HFFc6 (cell line): Measurements from ENCODE around the gene FAM13B. TPM values are rescaled to one million over a fixed set of nuclear protein-coding genes. Genes with fewer than 3 reads are reported as not detected.
A peak's percentile ranks its signal among the peaks of the same experiment; 100 is the strongest.

Source experiments
- DNase-seq: peaks from one replicate; pipeline ENCODE4 v3.0.0-alpha.2; 2018
- H3K27ac Mint-ChIP-seq: 2 replicates; pipeline ENCODE4 v1.8.0; 2020; ENCODE audit warnings: mild to moderate bottlenecking, mixed read lengths
- H3K27me3 Mint-ChIP-seq: 2 replicates; pipeline ENCODE4 v1.8.0; 2021; ENCODE audit warnings: mild to moderate bottlenecking, moderate library complexity, mixed read lengths; ENCODE audit not compliant: insufficient read depth
- H3K36me3 Mint-ChIP-seq: 2 replicates; pipeline ENCODE4 v1.8.0; 2021; ENCODE audit warnings: low read depth, mixed read lengths
- H3K4me1 Mint-ChIP-seq: 2 replicates; pipeline ENCODE4 v1.8.0; 2020; ENCODE audit warnings: low read depth, mixed read lengths
- H3K4me3 Mint-ChIP-seq: 2 replicates; pipeline ENCODE4 v1.8.0; 2020; ENCODE audit warnings: mild to moderate bottlenecking, moderate library complexity, mixed read lengths
- H3K9me3 Mint-ChIP-seq: 2 replicates; pipeline ENCODE4 v1.8.0; 2020; ENCODE audit warnings: mild to moderate bottlenecking, mixed read lengths
- total RNA-seq, 6 experiments: library from RNA; stranded (reverse); fragmentation: NEBNext Ultra II Directional; extraction: Animal tissue kit (Norgen Biotek cat#: 25700); gene quantifications; 2 replicates in 1 of 6; 3 replicates in 5 of 6; pipeline ENCODE4 v1.2.3, GENCODE V29; 2021
- TF ChIP-seq, protein P1 (sequence below): fragments of 200-600 bp; sonication (generic); IDR thresholded peaks from 2 replicates; pipeline ENCODE4 v1.5.0; 2021; ENCODE audit warnings: antibody characterized with exemption, mild to moderate bottlenecking

FAM13B gene
- total RNA-seq, 6 experiments from 2014 or later = 27.5 to 38.2 (median 31.8) TPM

DNA sequence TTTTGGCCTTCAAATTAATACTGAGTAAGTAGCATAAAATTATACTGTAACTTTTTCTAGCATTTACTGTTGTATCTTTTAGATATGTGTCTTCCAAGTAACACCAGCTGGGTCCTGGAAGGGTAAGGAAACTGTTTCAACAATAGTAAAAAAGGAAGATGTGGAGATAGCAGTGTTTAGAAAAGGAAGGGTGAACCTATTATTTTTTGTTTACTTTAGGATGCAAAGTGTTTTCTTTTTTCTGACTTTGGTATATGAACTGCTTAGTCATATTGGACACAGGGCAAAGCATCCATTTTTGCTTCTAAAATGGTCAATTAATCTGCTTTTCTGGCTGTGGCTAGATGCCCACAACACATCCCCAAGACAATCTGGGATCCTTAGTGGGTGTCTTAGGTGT, 138.3 kb downstream of the FAM13B start:
- no peaks in the 10 kb centered on the region for H3K9me3 Mint-ChIP-seq
- TF ChIP-seq, protein P1, sequence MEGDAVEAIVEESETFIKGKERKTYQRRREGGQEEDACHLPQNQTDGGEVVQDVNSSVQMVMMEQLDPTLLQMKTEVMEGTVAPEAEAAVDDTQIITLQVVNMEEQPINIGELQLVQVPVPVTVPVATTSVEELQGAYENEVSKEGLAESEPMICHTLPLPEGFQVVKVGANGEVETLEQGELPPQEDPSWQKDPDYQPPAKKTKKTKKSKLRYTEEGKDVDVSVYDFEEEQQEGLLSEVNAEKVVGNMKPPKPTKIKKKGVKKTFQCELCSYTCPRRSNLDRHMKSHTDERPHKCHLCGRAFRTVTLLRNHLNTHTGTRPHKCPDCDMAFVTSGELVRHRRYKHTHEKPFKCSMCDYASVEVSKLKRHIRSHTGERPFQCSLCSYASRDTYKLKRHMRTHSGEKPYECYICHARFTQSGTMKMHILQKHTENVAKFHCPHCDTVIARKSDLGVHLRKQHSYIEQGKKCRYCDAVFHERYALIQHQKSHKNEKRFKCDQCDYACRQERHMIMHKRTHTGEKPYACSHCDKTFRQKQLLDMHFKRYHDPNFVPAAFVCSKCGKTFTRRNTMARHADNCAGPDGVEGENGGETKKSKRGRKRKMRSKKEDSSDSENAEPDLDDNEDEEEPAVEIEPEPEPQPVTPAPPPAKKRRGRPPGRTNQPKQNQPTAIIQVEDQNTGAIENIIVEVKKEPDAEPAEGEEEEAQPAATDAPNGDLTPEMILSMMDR = no peak
- H3K36me3 Mint-ChIP-seq = no peaks in the 10 kb centered on the region
- H3K27me3 Mint-ChIP-seq = peaks cover 5% of the 10 kb centered on the region
- no peak overlapping the region for H3K27ac Mint-ChIP-seq
- no peak for DNase-seq
- no peak overlapping the region for H3K4me3 Mint-ChIP-seq
- no peaks in the 10 kb centered on the region for H3K4me1 Mint-ChIP-seq

DNA sequence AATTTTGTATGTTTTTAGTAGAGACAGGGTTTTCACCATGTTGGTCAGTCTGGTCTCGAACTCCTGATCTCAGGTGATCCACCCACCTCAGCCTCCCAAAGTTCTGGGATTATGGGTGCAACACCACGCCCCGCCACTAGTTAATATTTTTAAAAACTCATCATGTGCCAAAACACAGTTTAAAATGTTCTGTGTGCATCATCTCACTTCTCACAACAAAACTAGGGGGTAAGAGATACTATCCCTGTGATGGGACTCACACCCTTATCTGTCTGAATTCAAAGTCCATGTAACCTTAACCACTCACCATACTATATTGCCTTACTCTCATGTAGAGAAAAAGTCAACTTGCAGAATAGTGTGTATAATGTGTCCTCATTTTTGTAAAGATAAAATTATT, 141.0 kb downstream of the FAM13B start:
- no peaks in the 10 kb centered on the region for H3K9me3 Mint-ChIP-seq
- no peak overlapping the region for H3K4me3 Mint-ChIP-seq
- H3K27me3 Mint-ChIP-seq = peaks cover 15% of the 10 kb centered on the region
- no peaks in the 10 kb centered on the region for H3K36me3 Mint-ChIP-seq
- H3K4me1 Mint-ChIP-seq = peaks cover 7% of the 10 kb centered on the region
- H3K27ac Mint-ChIP-seq = no peak overlapping the region
- TF ChIP-seq, protein P1 = peak; percentile 66
- DNase-seq = no peak

DNA sequence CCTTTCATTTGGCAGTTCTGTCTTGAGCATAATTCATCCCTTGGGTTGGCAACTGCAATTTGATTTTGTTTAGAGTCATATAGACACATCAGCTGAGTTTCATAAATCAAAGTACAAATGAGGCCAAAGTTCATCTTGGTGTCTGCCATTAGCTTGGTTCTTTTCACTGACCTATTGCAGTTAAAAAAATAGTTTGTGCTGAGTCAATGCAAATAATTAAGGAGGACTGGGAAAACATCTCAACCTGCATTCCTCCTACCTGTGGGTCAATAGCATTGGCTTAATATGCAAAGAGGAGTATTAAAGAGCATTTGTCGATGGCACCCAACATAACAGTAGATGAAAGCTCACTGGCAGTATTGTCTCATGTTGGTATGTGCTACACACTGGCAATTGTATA, 142.0 kb downstream of the FAM13B start:
- Mint-ChIP-seq H3K27ac (no peak overlapping the region), H3K9me3 (no peaks in the 10 kb centered on the region), H3K4me3 (no peak overlapping the region), H3K4me1 (peaks cover 7% of the 10 kb centered on the region), H3K36me3 (no peaks in the 10 kb centered on the region), H3K27me3 (peaks cover 15% of the 10 kb centered on the region)
- TF ChIP-seq, protein P1 = no peak
- DNase-seq = no peak

DNA sequence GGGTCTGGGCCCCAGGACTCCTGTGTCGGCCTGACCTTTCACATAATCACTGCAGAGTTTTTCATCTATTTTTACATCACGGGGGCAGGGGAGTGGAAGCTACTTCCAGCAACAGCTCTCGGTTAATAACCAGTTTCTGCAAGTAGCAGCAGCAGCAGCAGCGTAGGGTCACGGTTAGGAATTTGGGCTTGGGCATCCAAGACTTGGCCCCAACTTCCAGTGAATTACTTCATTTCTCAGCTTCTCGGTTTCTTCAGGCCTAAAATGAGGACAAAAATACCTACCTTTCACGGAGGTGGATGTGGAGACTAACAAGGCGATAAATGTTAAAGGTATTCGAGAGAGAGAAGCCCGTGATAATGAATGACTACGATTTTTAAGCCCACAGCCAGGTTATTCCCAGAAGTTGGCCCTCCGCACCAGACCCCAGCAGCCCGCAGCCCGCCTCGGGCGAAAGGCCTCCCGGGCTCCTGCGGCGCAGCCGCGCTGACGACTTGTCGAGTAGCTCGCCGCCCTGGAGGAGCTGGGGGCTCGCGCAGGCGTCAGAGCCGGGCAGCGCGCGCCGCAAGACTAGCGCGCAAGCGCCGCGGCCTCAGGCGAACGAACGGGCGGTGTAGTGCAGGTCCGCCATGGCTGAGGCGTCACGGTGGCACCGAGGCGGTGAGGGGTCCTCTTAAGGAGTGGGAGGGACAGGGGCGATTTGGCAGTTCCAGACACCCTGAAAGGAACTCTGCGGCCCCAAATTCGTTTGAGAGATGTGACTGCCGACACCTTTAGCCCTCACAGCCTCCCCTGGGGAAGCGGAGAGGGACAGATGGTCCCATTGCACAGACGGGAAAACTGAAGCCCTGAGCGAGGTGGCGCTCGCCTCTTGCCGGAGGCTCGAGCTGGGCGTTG, 143.8 kb downstream of the FAM13B start, which contains the start of gene PKD2L2:
Gene PKD2L2 (plus strand): TSS at position 595 of the 897 bp plus-strand sequence. CDS start 35 bp downstream, at position 630.
- TF ChIP-seq, protein P1 = no peak
- peak; percentile 43 for DNase-seq
- Mint-ChIP-seq H3K36me3 (no peaks in the 10 kb centered on the region), H3K9me3 (no peaks in the 10 kb centered on the region), H3K27ac (peak within 1 kb of the TSS; percentile 78; the same call in 1 of the 2 replicates), H3K27me3 (peaks cover 13% of the 10 kb centered on the region), H3K4me3 (peak within 1 kb of the TSS; percentile 80), H3K4me1 (peaks cover 7% of the 10 kb centered on the region)

DNA sequence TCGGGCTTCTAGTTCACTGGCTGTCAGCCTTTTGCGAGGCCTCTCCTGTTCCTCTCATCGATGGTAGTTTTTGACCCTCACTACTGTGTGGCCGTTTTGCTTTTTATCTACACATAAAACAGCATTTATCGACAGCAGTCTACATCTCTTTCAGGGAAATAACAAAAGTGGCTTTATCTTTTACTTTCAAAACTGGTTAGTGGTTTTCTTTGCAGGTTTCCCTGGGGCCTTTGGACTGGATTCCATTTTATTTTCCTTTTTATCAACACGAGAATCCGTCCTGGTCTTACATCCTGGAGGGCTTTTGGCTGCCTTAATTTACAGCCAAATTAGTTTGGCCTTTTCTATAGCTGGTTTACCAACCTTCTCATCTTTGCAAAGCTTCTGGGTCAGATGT, 144.4 kb downstream of the FAM13B start:
- Mint-ChIP-seq H3K27me3 (peaks cover 10% of the 10 kb centered on the region), H3K4me1 (peaks cover 7% of the 10 kb centered on the region), H3K9me3 (no peaks in the 10 kb centered on the region), H3K4me3 (peak overlapping the region; percentile 80), H3K36me3 (no peaks in the 10 kb centered on the region), H3K27ac (peak overlapping the region; percentile 78; the same call in 1 of the 2 replicates)
- no peak for DNase-seq
- TF ChIP-seq, protein P1 = no peak

Other genes with a start within 250 kb of the FAM13B start
- gene MYOT, start 165.2 kb downstream of the FAM13B start, total RNA-seq = not detected
- not detected for gene PKD2L2, start 143.6 kb downstream of the FAM13B start, total RNA-seq
- not detected for gene WNT8A, start 51.0 kb upstream of the FAM13B start, total RNA-seq
- gene NME5, start 106.3 kb upstream of the FAM13B start, total RNA-seq = under 1 TPM; 0.21 to 0.84 (median 0.42) TPM
- gene BRD8, start 145.6 kb upstream of the FAM13B start, total RNA-seq = 10 to 100 TPM; 42.8 to 50.2 (median 45.2) TPM
- gene KIF20A, start 146.0 kb upstream of the FAM13B start, total RNA-seq = 10 to 100 TPM; 32.8 to 83.9 (median 79.4) TPM
- 10 to 100 TPM; 21.6 to 29.3 (median 28.6) TPM for gene CDC23, start 180.2 kb upstream of the FAM13B start, total RNA-seq
- gene GFRA3, start 241.5 kb upstream of the FAM13B start, total RNA-seq = not detected